Daoy (cell line): Measurements from ENCODE around the gene RHOV. TPM values are rescaled to one million over a fixed set of nuclear protein-coding genes. Genes with fewer than 3 reads are reported as not detected.

Experiments used
- DNase-seq: peaks from one replicate; pipeline ENCODE4 v3.0.0-alpha.2; 2015; ENCODE audit warnings: low read depth
- total RNA-seq: library from RNA; depleted of rRNA; stranded (reverse); fragments of >200 nt; shearing (Covaris generic); gene quantifications from 2 replicates; pipeline ENCODE4 v1.2.3, GENCODE V29; 2014

The RHOV gene
- total RNA-seq, 1 experiment from 2014 or later = 0.23 TPM

GRCh38 chr15:40845511-40846284 is 28.3 kb downstream of the RHOV start:
- DNase-seq = peak; percentile 34

GRCh38 chr15:40845036-40845435 is 29.0 kb downstream of the RHOV start:
- no peak for DNase-seq

GRCh38 chr15:40844696-40845030 is 29.4 kb downstream of the RHOV start:
- DNase-seq = peak; percentile 20

GRCh38 chr15:40843885-40844695 is 29.9 kb downstream of the RHOV start, which contains the start of gene SPINT1:
Gene SPINT1, plus strand, starts transcription at chr15:40844048. Its CDS starts 507 bp downstream, at chr15:40844555.
- no peak for DNase-seq

- DNase-seq = no peak
These were observed 30.7 kb downstream of the RHOV start for GRCh38 chr15:40843261-40843884.

GRCh38 chr15:40841741-40842140 is 32.3 kb downstream of the RHOV start:
- no peak for DNase-seq

- no peak for DNase-seq
These were observed 35.3 kb downstream of the RHOV start for GRCh38 chr15:40838756-40839155.

GRCh38 chr15:40836020-40836419 is 38.0 kb downstream of the RHOV start:
- DNase-seq = no peak

- no peak for DNase-seq
These were observed 41.1 kb downstream of the RHOV start for GRCh38 chr15:40832903-40833302.

- no peak for DNase-seq
These were observed 42.2 kb downstream of the RHOV start for GRCh38 chr15:40831861-40832260.

GRCh38 chr15:40830884-40831283 is 43.1 kb downstream of the RHOV start:
- DNase-seq = no peak

GRCh38 chr15:40829115-40829514 is 44.9 kb downstream of the RHOV start:
- no peak for DNase-seq

GRCh38 chr15:40828447-40829036 is 45.5 kb downstream of the RHOV start, which contains the start of gene PPP1R14D:
Gene PPP1R14D, minus strand, starts transcription at chr15:40828708. Its CDS starts 67 bp downstream, at chr15:40828641.
- DNase-seq = no peak

- no peak for DNase-seq
These were observed 47.5 kb downstream of the RHOV start for GRCh38 chr15:40826423-40827075.

GRCh38 chr15:40825661-40826422 is 48.2 kb downstream of the RHOV start:
- peak; percentile 62 for DNase-seq

- DNase-seq = no peak
These were observed 50.3 kb downstream of the RHOV start for GRCh38 chr15:40823572-40824343.
